HCT116 (cell line): ENCODE results near the gene PRKN. TPM values are rescaled to one million over a fixed set of nuclear protein-coding genes. Genes with fewer than 3 reads are reported as not detected.

Experiments used
- ATAC-seq: fragments of 200-7000 bp; cut with Tn5 transposase; 2 replicates; pipeline ENCODE4 v1.9.1; 2020; ENCODE audit warnings: mild to moderate bottlenecking, moderate library complexity
- BruUV-seq: library from RNA; stranded (reverse); fragments of 400-500 nt; replicated peaks from 2 replicates; lab custom pipeline; 2021; lab: Mats Ljungman, UMichigan
- CTCF ChIA-PET: fragments of 300-600 bp; sonication (Branson Sonifier 250); formaldehyde crosslinking; loops from one replicate; lab custom pipeline; 2021; ENCODE audit warnings: antibody characterized with exemption; lab: Charles Lee
- POLR2A ChIA-PET: fragments of 300-600, 350-600 bp; sonication (Branson Sonifier 250); formaldehyde crosslinking; loops from one replicate; lab custom pipeline; 2021; ENCODE audit warnings: antibody characterized with exemption; lab: Charles Lee
- RAD21 ChIA-PET, 2 experiments: fragments of 300-600 bp; sonication (Branson Sonifier 250); formaldehyde crosslinking; loops; one replicate each; lab custom pipeline; 2023; ENCODE audit warnings: low total read pairs in 2 of 2; ENCODE audit not compliant: uncharacterized antibody in 2 of 2, unreplicated experiment in 2 of 2, low non-redundant PET in 1 of 2; lab: Charles Lee
- DNase-seq: peaks from one replicate; pipeline ENCODE4 v3.0.0-alpha.2; 2010; ENCODE audit warnings: low read depth, low spot score
- H2AFZ ChIP-seq: fragments of 200-600 bp; shearing (Covaris generic), sonication (generic); 2 replicates; pipeline ENCODE4 v1.6.1; 2017; ENCODE audit warnings: low read depth, mixed run types, mixed read lengths, antibody characterized with exemption, low read length; ENCODE audit not compliant: poor library complexity, severe bottlenecking
- H3K27ac ChIP-seq: 2 replicates; pipeline ENCODE4 v1.5.1; 2012; ENCODE audit warnings: low read depth, low read length
- H3K27me3 ChIP-seq: fragments of 200-600 bp; sonication (generic); 2 replicates; pipeline ENCODE4 v1.6.1; 2016; ENCODE audit warnings: mixed run types, low read length, mixed read lengths; ENCODE audit not compliant: insufficient read depth
- H3K36me3 ChIP-seq, 2 experiments: fragments of 200-500 bp in 1 of 2; fragments of 200-600 bp in 1 of 2; sonication (Bioruptor generic) in 1 of 2; sonication (generic) in 1 of 2; 2 replicates each; pipeline versions ENCODE4 v1.5.1 to v1.6.1; 2014 to 2016; ENCODE audit warnings: low read length in 2 of 2, inconsistent platforms in 1 of 2, mixed read lengths in 1 of 2, mixed run types in 1 of 2; ENCODE audit not compliant: insufficient read depth in 2 of 2, control insufficient read depth in 1 of 2
- H3K4me1 ChIP-seq, 2 experiments: fragments of 200-600 bp in 1 of 2; sonication (generic) in 1 of 2; 2 replicates each; pipeline versions ENCODE4 v1.5.1 to v1.6.1; 2012 to 2017; ENCODE audit warnings: low read length in 2 of 2, inconsistent platforms in 1 of 2, mild to moderate bottlenecking in 1 of 2, mixed read lengths in 1 of 2, mixed run types in 1 of 2, moderate library complexity in 1 of 2; ENCODE audit not compliant: insufficient read depth in 2 of 2, control insufficient read depth in 1 of 2
- H3K4me2 ChIP-seq: fragments of 200-600 bp; sonication (generic); 2 replicates; pipeline ENCODE4 v1.6.1; 2017; ENCODE audit warnings: mixed run types, low read length, mixed read lengths
- H3K4me3 ChIP-seq, 2 experiments: fragments of 200-600 bp in 1 of 2; sonication (generic) in 1 of 2; replicated peaks in 1 of 2; 2 replicates each; pipeline ENCODE4 v1.5.1; 2011 to 2016; ENCODE audit warnings: low read length in 2 of 2, control low read depth in 1 of 2, low read depth in 1 of 2, mild to moderate bottlenecking in 1 of 2, mixed read lengths in 1 of 2, mixed run types in 1 of 2
- H3K79me2 ChIP-seq: fragments of 200-600 bp; sonication (generic); 2 replicates; pipeline ENCODE4 v1.6.1; 2017; ENCODE audit warnings: mild to moderate bottlenecking, mixed run types, low read length, moderate library complexity, mixed read lengths; ENCODE audit not compliant: insufficient read depth
- H3K9ac ChIP-seq: fragments of 200-600 bp; sonication (generic); 2 replicates; pipeline ENCODE4 v1.6.1; 2016; ENCODE audit warnings: low read length, mixed read lengths
- H3K9me2 ChIP-seq: fragments of 200-600 bp; sonication (generic), shearing (Covaris generic); 2 replicates; pipeline ENCODE4 v1.6.1; 2017; ENCODE audit warnings: mixed run types, mild to moderate bottlenecking, moderate library complexity; ENCODE audit not compliant: insufficient read depth
- H3K9me3 ChIP-seq, 2 experiments: fragments of 200-500 bp in 1 of 2; fragments of 200-600 bp in 1 of 2; sonication (Bioruptor generic) in 1 of 2; sonication (generic) in 1 of 2; 2 replicates each; pipeline ENCODE4 v1.6.1; 2014 to 2017; ENCODE audit warnings: low read length in 2 of 2, mixed read lengths in 2 of 2, inconsistent platforms in 1 of 2, low read depth in 1 of 2, mild to moderate bottlenecking in 1 of 2, mixed run types in 1 of 2, moderate library complexity in 1 of 2; ENCODE audit not compliant: control insufficient read depth in 1 of 2, insufficient read depth in 1 of 2
- H4K20me1 ChIP-seq: fragments of 200-600 bp; sonication (generic), shearing (Covaris generic); 2 replicates; pipeline ENCODE4 v1.6.1; 2017; ENCODE audit warnings: mixed run types, mild to moderate bottlenecking, moderate library complexity; ENCODE audit not compliant: insufficient read depth
- CBX3 ChIP-seq: IDR thresholded peaks from 2 replicates; pipeline ENCODE4 v1.6.1; 2012; ENCODE audit warnings: low read depth
- CEBPB ChIP-seq: IDR thresholded peaks from 2 replicates; pipeline ENCODE4 v1.6.1; 2012; ENCODE audit warnings: low read depth
- EZH2 ChIP-seq: fragments of 200-600 bp; sonication (generic); IDR thresholded peaks from 2 replicates; pipeline ENCODE4 v1.6.1; 2017; ENCODE audit warnings: antibody characterized with exemption, mixed run types
- EZH2phosphoT487 ChIP-seq: fragments of 200-600 bp; IDR thresholded peaks from 2 replicates; pipeline ENCODE4 v1.6.1; 2018; ENCODE audit warnings: antibody characterized with exemption, borderline replicate concordance
- JUND ChIP-seq: IDR thresholded peaks from 2 replicates; pipeline ENCODE4 v1.6.1; 2012
- SP1 ChIP-seq: IDR thresholded peaks from 2 replicates; pipeline ENCODE4 v1.6.1; 2012; ENCODE audit warnings: low read depth
- ZFX ChIP-seq: fragments of 450-650 bp; IDR thresholded peaks from 2 replicates; pipeline ENCODE4 v1.6.1; 2017
- intact Hi-C: fragments of 100-400 bp; cut with micrococcal nuclease; formaldehyde crosslinking; loops from 2 replicates; pipeline ENCODE4 v1.10.0; 2022
- total RNA-seq: library from RNA; stranded (reverse); gene quantifications from one replicate; pipeline ENCODE4 v1.2.1, GENCODE V29; 2021; ENCODE audit not compliant: unreplicated experiment
- TF ChIP-seq, protein P1 (sequence below): IDR thresholded peaks from 2 replicates; pipeline ENCODE4 v1.6.1; 2012
- TF ChIP-seq, protein P2 (sequence below): IDR thresholded peaks from 2 replicates; pipeline ENCODE4 v1.6.1; 2012; ENCODE audit warnings: low read depth

PRKN gene
- total RNA-seq, 1 experiment from 2014 or later, result 2.6 TPM

DNA sequence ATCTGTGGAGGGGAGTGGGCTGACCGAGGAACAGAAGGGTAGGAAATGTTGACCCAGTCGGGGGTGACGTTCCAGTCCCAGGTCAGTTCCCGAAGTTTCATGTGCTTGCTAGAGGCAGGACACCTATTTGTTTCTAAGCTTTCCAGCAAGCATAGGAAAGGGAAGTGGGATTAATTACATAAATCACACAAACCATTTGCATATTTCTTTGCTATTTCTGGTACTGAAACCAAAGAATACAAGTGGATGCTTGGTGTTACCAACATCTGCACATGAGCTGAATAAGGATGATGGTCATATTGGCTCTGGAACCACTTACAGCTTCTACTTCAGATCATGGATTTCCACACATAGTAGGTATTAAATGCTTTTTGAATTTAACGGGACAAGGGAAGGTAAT is 546.5 kb downstream of the PRKN start:
- BruUV-seq, result no TSS peak
- H4K20me1 ChIP-seq, result no peaks in the 10 kb centered on the region
- H3K4me3 ChIP-seq, result no peak overlapping the region
- no peak for ATAC-seq
- no peaks in the 10 kb centered on the region for H3K9me3 ChIP-seq
- RAD21 ChIA-PET, result no interaction called here
- no peak for DNase-seq
- H3K27me3 ChIP-seq, result no peaks in the 10 kb centered on the region
- intact Hi-C loops, result no loop called here
- no peaks in the 10 kb centered on the region for H3K79me2 ChIP-seq
- H3K27ac ChIP-seq, result no peak overlapping the region
- no peak for TF ChIP-seq EZH2phosphoT487
- TF ChIP-seq, protein P1, sequence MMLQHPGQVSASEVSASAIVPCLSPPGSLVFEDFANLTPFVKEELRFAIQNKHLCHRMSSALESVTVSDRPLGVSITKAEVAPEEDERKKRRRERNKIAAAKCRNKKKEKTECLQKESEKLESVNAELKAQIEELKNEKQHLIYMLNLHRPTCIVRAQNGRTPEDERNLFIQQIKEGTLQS, result no peak
- TF ChIP-seq JUND, result no peak
- TF ChIP-seq ZFX, result no peak
- TF ChIP-seq EZH2, result no peak
- no peak for TF ChIP-seq SP1
- TF ChIP-seq CBX3, result no peak
- TF ChIP-seq, protein P2, sequence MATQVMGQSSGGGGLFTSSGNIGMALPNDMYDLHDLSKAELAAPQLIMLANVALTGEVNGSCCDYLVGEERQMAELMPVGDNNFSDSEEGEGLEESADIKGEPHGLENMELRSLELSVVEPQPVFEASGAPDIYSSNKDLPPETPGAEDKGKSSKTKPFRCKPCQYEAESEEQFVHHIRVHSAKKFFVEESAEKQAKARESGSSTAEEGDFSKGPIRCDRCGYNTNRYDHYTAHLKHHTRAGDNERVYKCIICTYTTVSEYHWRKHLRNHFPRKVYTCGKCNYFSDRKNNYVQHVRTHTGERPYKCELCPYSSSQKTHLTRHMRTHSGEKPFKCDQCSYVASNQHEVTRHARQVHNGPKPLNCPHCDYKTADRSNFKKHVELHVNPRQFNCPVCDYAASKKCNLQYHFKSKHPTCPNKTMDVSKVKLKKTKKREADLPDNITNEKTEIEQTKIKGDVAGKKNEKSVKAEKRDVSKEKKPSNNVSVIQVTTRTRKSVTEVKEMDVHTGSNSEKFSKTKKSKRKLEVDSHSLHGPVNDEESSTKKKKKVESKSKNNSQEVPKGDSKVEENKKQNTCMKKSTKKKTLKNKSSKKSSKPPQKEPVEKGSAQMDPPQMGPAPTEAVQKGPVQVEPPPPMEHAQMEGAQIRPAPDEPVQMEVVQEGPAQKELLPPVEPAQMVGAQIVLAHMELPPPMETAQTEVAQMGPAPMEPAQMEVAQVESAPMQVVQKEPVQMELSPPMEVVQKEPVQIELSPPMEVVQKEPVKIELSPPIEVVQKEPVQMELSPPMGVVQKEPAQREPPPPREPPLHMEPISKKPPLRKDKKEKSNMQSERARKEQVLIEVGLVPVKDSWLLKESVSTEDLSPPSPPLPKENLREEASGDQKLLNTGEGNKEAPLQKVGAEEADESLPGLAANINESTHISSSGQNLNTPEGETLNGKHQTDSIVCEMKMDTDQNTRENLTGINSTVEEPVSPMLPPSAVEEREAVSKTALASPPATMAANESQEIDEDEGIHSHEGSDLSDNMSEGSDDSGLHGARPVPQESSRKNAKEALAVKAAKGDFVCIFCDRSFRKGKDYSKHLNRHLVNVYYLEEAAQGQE, result no peak
- no peak for TF ChIP-seq CEBPB
- TF ChIP-seq, all 23 proteins: peak for 0
- ChIA-PET POLR2A (no interaction called here), CTCF (no interaction called here)
- Histone ChIP-seq H2AFZ (no peak overlapping the region), H3K9ac (no peak overlapping the region), H3K36me3 (no peaks in the 10 kb centered on the region), H3K4me1 (no peaks in the 10 kb centered on the region), H3K4me2 (no peak overlapping the region), H3K9me2 (no peaks in the 10 kb centered on the region)
